ENCODE data around the gene FOXO3.

FOXO3 gene

DNA sequence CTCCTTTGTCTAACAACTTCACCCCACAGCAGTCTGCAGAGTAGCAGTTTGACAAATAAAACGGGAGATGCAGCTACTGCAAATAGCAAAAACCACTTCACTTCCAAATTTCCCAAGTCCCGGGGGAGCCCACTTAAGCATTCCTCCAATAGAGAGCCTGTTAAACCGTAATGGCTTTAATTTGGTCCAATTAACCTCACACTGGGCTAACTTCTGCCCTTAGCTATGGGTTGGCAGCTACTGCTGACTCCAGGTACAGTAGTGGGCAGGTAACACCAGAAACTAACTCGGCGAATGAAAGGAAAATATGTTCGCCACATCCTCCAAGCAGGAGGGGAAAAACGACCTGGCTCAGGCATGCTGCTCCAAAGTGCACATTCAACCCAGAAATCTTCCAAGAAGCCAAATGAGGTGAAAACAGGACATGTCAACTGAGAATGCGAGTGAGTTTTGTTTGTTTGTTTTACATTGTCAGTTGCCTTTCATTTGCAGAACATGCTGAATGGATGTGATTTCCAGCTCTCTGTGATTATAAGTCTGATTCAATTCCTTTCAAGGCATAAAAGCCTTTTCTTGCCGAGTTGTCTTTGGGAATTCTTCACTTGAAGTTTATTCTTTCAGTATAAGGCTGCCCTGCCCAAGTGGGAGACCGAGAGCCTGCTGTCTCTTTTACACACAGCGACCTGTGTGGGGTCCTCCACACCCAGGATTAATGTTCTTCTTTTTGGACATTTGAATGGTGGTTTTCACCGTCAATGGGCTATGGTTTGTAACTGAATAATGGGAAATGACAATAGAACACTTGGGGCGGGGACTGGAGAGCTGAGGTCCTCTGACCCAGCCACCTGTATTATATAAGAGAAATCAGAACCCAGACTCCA is 170.2 kb downstream of the FOXO3 start:
- Histone ChIP-seq H3K4me1 (ENCODE audit: control insufficient read depth in 1 of 2, insufficient read depth in 1 of 2, low read depth in 1 of 2, low read length in 1 of 2) (no peaks in the 10 kb centered on the region), H3K27me3 (peaks cover 6% of the 10 kb centered on the region), H3K36me3 (no peaks in the 10 kb centered on the region), H3K9me3 (no peaks in the 10 kb centered on the region), H3K27ac (no peak overlapping the region), H3K4me3 (ENCODE audit: low read depth in 1 of 2, low read length in 1 of 2) (no peak overlapping the region)
- TF ChIP-seq, protein P1, sequence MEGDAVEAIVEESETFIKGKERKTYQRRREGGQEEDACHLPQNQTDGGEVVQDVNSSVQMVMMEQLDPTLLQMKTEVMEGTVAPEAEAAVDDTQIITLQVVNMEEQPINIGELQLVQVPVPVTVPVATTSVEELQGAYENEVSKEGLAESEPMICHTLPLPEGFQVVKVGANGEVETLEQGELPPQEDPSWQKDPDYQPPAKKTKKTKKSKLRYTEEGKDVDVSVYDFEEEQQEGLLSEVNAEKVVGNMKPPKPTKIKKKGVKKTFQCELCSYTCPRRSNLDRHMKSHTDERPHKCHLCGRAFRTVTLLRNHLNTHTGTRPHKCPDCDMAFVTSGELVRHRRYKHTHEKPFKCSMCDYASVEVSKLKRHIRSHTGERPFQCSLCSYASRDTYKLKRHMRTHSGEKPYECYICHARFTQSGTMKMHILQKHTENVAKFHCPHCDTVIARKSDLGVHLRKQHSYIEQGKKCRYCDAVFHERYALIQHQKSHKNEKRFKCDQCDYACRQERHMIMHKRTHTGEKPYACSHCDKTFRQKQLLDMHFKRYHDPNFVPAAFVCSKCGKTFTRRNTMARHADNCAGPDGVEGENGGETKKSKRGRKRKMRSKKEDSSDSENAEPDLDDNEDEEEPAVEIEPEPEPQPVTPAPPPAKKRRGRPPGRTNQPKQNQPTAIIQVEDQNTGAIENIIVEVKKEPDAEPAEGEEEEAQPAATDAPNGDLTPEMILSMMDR (IDR thresholded peaks at IDR 0.05) = no peak

- H3K4me3 ChIP-seq (ENCODE audit: low read depth in 1 of 2, low read length in 1 of 2) = no peak overlapping the region
- no peaks in the 10 kb centered on the region for H3K9me3 ChIP-seq
- H3K27ac ChIP-seq = no peak overlapping the region
- no peaks in the 10 kb centered on the region for H3K4me1 ChIP-seq (ENCODE audit: control insufficient read depth in 1 of 2, insufficient read depth in 1 of 2, low read depth in 1 of 2, low read length in 1 of 2)
- no peaks in the 10 kb centered on the region for H3K36me3 ChIP-seq
- H3K27me3 ChIP-seq = peaks cover 6% of the 10 kb centered on the region
- TF ChIP-seq, protein P1 (IDR thresholded peaks at IDR 0.05) = no peak
Observed at GRCh38 chr6:108732091-108732870, 171.6 kb downstream of the FOXO3 start.

DNA sequence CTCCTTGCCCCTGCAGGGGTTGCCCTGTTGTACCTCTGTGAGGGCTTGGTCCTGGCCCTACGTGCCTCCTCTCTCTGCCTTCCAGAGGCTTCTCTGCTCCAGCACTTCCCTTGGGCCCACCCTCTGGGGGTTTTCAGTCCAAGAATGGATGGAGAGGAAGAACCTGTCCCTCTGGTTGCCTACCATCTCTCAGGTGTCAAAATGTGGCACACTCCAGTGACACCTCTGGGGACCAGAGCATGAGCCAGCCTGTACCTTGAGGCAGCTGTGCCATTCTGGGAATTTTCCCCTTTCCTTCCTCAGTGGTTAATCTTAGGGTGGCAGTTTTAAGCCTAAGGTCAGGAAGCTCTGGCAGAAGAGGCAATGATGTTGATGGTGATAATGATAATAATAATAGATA is 172.3 kb downstream of the FOXO3 start:
- TF ChIP-seq, protein P1 (IDR thresholded peaks at IDR 0.05) = no peak
- Histone ChIP-seq H3K27me3 (peaks cover 6% of the 10 kb centered on the region), H3K36me3 (no peaks in the 10 kb centered on the region), H3K27ac (no peak overlapping the region), H3K4me3 (ENCODE audit: low read depth in 1 of 2, low read length in 1 of 2) (no peak overlapping the region), H3K4me1 (ENCODE audit: control insufficient read depth in 1 of 2, insufficient read depth in 1 of 2, low read depth in 1 of 2, low read length in 1 of 2) (no peaks in the 10 kb centered on the region), H3K9me3 (no peaks in the 10 kb centered on the region)

- Histone ChIP-seq H3K9me3 (no peaks in the 10 kb centered on the region), H3K27me3 (peaks cover 6% of the 10 kb centered on the region), H3K27ac (no peak overlapping the region), H3K4me3 (ENCODE audit: low read depth in 1 of 2, low read length in 1 of 2) (no peak overlapping the region), H3K4me1 (ENCODE audit: control insufficient read depth in 1 of 2, insufficient read depth in 1 of 2, low read depth in 1 of 2, low read length in 1 of 2) (no peaks in the 10 kb centered on the region), H3K36me3 (no peaks in the 10 kb centered on the region)
- TF ChIP-seq, protein P1 (IDR thresholded peaks at IDR 0.05) = no peak
Observed at GRCh38 chr6:108733706-108734265, 173.1 kb downstream of the FOXO3 start.

Data from neutrophil (primary cell).